RWPE1 (cell line): Measurements from ENCODE around the gene ZC3H12D.

ENCODE experiments used
- CTCF ChIA-PET: fragments of 350-600 bp; sonication (Branson Sonifier 250); formaldehyde crosslinking; extraction: SDS; loops from one replicate; lab custom pipeline; 2021; lab: Yijun Ruan, JAX
- POLR2A ChIA-PET: fragments of 400-600 bp; formaldehyde crosslinking; extraction: SDS; loops from one replicate; lab custom pipeline; 2020; ENCODE audit warnings: antibody characterized with exemption; ENCODE audit not compliant: low non-redundant PET; lab: Yijun Ruan, JAX
- DNase-seq: peaks from one replicate; pipeline ENCODE4 v3.0.0; 2012; ENCODE audit warnings: low spot score
- H3K27ac ChIP-seq: fragments of 450-650 bp; 2 replicates; pipeline ENCODE4 v1.5.1; 2017
- CTCF ChIP-seq: fragments of 450-650 bp; conservative IDR thresholded peaks from 2 replicates; pipeline ENCODE4 v1.5.1; 2017; ENCODE audit warnings: low read depth, mild to moderate bottlenecking

The ZC3H12D gene

GRCh38 chr6:149487316-149487715, 2.5 kb upstream of the ZC3H12D start:
- ChIA-PET POLR2A (no interaction called here), CTCF (interaction anchor here (0.6 kb wide), 2 partner anchors 38 to 190 kb away, joined by 3 read pairs; no protein-coding TSS in a partner anchor)
- DNase-seq: no peak
- TF ChIP-seq CTCF: no peak
- H3K27ac ChIP-seq: no peak overlapping the region

- no peak for DNase-seq
- H3K27ac ChIP-seq: no peak overlapping the region
- POLR2A ChIA-PET: no interaction called here
- CTCF ChIA-PET: interaction anchor here (0.6 kb wide), 1 partner anchor 906 kb away, joined by 5 read pairs; no protein-coding TSS in a partner anchor
- TF ChIP-seq CTCF: no peak
Observed at GRCh38 chr6:149483849-149484655, 762 bp downstream of the ZC3H12D start.

- DNase-seq: no peak
Observed at GRCh38 chr6:149483334-149483725, 1.5 kb downstream of the ZC3H12D start.

GRCh38 chr6:149482545-149483333, 2.1 kb downstream of the ZC3H12D start:
- no peak for TF ChIP-seq CTCF
- H3K27ac ChIP-seq: no peak overlapping the region
- POLR2A ChIA-PET: no interaction called here
- CTCF ChIA-PET: interaction anchor here (0.6 kb wide), 1 partner anchor 507 kb away, joined by 3 read pairs; no protein-coding TSS in a partner anchor
- no peak for DNase-seq

More at GRCh38 chr6:149483334-149483725, 1.5 kb downstream of the ZC3H12D start:
- ChIA-PET CTCF (interaction anchor here (0.6 kb wide), 2 partner anchors 506 to 905 kb away, joined by 3 to 5 read pairs; no protein-coding TSS in a partner anchor), POLR2A (no interaction called here)
- no peak overlapping the region for H3K27ac ChIP-seq
- no peak for TF ChIP-seq CTCF

GRCh38 chr6:149480502-149481280, 4.1 kb downstream of the ZC3H12D start:
- CTCF ChIA-PET: no interaction called here
- TF ChIP-seq CTCF: no peak
- POLR2A ChIA-PET: no interaction called here
- DNase-seq: no peak
- no peak overlapping the region for H3K27ac ChIP-seq
